Activated CD8-positive, alpha-beta memory T cell treated with anti-CD3 and anti-CD28 coated beads for 24 hours (primary cell): ENCODE results near the gene PDE4D.
"Not testable (repeated sequence)": the region's sequence is repeated elsewhere in the genome, so short reads cannot be mapped to it uniquely, and the experiment has no call there.

Experiments
- DNase-seq: peaks from one replicate; pipeline ENCODE4 v3.0.0-alpha.2; 2020

PDE4D gene

DNA sequence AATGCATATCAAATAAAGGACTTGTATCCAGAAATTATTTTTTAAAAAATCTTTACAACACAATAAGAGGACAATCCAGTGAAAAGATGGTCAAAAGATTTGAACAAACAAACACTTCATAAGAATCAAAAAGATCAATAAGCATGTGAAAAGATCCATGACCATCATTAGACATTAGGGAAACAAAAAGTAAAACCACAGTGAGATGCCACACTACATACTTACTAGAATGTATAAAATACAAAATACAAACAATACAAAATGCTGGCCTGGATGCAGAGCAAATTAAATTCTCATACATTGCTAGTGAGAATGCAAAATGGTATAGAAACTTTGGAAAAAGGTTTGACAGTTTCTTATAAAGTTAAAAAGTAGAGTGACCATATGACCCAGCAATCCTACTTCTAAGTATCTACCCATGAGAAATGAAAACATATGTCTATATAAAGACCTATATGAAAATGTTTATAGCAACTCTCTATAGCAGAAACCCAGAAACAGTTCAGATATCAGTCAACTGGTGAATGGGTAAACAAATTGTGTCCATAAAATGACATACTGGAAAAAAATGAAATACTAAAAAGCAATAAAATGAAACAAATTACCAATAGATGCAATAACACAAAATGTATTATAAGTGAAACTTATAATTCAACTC is 884.6 kb downstream of the PDE4D start:
- no peak for DNase-seq

DNA sequence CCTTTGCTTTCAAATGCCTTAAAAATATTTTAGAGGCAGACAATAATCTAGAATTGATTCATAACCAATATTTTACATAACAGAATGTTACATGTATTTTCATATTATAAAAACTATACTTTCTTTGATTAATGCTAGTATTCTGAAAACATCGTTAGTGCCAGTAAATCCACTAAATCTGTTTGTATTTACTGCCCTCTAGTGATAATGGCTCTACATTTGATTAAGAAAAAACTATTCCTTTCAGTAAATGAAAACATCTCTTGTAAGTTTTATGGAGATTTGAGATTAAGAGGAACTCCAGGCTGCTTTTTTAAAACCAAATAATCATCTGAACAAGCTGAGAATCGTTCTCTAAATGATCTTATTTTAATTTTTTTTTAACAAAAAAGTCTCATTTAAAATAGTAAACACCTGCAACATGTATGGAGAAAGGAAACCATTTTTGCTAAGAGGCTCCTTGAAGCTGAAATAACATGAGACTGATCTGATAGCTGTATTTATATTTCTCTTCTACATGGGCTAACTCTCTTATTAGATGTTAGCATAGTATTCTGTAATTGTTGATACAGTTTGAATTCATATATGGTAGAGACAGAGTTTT is 886.0 kb downstream of the PDE4D start:
- DNase-seq, result no peak

DNA sequence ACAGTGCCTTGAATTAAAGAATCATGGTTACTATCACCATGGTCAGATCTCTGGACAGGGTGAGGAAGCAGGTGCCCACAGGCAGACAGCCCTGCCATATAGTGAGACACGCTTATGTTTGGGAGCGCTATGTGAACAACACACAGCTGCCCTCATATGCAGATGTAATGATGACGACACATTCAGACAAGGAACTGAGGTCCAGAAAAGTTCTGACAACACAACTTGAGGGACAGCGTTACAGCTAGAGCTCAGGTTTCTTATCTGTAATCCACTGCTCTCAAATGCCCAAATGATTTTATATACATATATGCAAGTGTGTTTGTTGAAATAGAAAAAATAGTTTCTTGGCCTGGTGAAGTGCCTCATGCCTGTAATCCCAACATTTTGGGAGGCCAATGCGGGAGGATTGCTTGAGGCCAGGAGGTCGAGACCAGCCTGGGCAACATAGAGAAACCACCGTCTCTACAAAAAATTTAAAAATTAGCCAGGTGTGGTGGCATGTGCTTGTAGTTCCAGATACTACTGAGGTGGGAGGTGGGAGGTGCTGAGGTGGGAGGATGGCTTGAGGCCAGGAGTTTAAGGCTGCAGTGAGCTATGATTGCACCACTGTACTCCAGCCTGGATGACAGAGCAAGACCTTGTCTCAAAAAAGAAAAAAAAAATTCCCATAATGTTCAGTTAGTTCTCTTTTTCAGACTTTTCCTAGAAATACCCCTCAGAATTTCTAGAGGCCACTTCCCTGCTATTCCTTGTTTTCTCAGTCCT is 887.4 kb downstream of the PDE4D start:
- DNase-seq, result no peak

DNA sequence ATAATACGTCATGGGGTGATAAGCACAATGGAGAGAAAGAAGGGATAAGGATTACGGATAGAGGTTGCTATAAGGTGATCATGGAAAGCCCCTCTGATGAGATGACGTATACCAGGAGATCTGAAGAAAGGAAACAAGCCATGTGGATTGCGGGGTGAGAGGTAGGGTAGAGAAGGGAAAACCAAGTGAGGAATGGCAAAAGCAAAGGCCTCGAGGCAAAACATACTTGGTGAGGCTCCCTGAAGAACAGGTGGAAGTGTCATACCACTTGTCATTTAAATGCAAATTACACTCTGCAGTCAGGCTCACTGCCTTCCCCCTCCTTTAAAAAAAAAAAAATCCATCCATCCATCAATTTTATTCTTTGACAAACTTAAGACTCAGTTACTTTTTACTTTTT is 889.9 kb downstream of the PDE4D start:
- no peak for DNase-seq

DNA sequence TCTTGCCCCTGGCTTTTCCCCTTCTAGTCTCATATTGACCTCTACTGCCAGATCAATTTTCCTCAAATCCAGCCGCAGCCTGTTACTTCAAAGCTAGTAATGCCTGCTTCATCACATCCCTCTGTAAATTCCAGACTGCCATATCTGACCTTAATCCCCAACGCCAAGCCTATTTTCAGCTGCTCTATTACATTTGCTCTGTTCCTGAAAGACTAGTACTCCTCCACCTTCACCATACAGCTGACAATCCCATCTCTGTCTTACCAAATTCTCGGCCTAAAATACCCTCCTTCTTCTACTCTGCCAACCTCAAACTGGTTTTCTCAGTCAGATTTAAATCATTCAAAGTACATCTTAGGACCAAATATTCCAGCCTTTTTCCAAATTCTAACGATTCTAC is 890.4 kb downstream of the PDE4D start:
- DNase-seq, result no peak

DNA sequence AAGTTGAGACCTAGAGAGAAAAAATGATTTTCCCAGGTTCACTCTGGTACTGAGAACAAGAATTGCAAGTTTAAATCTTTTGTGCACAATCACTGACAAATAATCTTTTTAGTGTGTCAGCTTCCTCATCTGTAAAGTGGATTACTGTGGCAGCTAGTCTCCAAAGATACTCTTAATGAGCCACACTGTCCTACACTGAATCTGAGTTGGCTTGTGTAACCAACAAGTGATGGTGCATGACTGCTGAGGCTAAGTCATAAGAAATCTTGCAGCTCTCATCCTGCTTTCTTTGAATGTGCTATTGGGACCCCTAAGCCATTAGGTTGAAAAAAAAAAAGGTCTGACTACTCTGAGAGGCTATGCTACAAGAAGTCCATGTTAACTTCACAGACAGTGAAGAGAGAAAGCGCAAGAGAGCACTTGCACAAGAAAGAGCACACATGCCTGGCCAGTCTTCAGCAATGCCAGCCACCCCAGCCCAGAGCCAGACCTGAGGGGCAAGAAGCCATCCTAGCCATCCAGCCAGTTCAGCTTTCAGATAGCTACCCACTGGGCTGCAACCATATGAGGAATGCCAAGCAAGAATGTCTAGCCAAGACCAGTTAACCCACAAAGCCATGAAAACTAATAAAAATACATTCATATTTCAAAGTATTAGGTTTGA is 891.2 kb downstream of the PDE4D start:
- DNase-seq, result no peak

DNA sequence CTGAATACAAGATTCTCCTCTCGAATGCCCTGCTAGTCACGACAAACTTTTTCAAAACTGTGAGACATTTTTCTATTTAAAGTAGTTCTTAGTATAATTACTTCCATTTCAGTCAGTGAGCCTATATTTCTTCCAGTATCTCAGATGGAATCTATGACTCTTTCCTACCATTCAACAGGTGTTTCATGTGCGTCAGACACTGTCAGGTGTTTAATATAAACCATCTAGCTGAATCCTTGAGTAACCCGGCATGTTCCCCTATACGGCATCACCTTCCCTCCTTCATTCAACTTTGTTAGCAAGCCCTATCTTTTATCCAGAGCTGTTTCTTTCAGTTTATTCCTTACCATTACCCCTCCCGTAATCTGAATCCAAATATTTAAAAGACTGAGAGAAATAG is 891.8 kb downstream of the PDE4D start:
- DNase-seq, result no peak

DNA sequence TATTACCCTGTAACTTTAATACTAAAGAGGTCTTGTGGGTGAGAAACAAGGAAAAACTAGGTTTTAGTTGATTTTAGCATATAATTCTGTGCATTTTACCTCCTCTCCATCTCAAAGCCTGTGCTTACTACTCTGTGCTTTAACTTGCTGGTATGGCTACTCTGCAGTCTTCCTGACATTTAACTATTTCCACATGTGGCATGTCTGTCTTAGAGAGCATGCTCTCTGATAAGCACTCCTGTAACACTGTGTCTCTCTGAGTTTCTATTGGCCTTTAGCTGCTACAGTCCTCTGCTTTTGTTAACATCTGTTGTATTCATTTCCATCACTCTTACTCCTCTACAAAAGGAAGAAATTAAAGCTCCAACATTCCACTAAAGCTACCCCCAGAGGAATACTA is 892.4 kb downstream of the PDE4D start:
- DNase-seq, result no peak

DNA sequence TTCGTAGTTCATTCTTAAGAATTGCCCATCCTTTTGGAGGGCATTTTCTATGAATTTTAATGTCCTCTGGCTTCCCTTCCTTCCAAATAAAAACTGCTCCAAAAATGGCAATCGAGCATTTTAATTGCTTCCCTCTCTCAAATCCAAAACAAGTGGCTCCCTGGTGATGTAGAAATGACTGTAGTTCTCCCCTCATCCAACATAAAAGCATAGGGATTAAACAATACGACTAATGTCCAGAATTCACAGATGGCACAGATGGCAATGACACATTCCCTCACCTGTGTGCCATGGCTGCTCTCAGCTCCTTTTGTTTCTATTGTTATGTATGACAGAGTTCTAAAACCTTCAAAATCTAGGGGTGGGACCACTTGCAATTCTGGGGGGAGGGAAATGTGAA is 893.3 kb downstream of the PDE4D start:
- DNase-seq, result no peak

DNA sequence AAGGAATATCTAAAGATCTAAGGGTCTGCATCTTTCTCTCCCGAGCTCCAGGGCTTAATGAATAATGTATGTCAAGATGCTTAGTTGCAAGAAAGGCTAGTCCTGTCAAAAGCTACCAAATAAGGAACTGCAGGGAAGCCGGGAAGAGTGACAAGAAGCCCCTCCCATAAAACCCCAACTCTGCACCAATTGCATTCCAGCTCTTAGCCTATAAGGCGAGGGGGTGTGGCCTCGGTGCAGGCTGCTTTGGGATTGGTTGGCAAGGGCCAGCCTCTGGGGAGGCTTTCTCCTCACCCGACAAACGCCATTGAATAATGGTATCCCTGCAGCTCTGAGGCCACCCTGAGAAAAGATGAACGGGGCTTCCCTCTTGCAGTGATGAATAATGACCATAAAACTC is 893.7 kb downstream of the PDE4D start:
- no peak for DNase-seq

DNA sequence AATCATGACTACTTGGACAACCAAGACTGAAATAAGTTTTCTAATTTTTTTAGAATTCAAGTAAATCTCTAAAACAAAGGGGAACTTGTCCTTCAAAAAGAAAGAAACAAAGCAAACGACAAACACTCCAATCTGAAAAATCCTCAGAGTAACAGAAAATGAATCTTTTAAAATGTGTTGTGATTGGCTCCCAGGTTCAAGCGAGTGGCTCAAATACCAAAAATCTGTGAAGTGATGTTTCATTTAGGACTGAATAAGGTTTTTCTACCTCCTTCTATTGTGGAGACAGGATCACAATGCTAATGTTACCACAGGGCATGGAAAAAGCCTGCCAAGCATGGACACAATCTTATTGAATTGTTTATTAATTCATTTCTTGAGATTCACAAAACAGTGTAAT is 895.0 kb downstream of the PDE4D start:
- no peak for DNase-seq

DNA sequence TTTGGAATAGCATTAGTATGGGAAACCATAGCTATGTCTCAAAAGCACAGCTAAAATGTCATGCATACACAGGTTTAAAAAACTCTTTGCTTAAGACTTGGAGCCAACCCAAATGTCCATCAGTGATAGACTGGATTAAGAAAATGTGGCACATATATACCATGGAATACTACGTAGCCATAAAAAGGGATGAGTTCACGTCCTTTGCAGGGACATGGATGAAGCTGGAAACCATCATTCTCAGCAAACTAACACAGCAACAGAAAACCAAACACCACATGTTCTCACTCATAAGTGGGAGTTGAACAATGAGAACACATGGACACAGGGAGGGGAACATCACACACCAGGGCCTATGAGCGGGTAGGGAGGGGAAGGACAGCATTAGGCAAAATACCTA is 897.7 kb downstream of the PDE4D start:
- not testable (repeated sequence) for DNase-seq

DNA sequence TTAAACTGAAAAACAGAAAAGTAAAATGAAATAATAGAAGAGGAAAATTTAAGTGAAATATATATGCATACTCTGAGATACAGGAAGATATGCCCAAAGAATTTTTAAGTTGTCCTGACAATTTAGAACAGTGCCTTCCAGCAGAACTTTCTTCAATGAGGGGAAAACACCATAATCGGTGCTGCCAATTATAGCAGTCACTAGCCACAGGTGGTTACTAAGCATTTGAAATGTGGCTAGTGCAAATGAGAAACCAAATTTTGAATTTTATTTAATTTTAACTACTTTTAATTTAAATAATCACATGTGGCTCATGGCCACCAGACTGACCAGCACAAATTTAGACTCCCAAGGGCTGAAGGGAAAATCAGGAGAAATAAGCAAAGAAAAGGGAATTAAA is 900.1 kb downstream of the PDE4D start:
- DNase-seq, result no peak

DNA sequence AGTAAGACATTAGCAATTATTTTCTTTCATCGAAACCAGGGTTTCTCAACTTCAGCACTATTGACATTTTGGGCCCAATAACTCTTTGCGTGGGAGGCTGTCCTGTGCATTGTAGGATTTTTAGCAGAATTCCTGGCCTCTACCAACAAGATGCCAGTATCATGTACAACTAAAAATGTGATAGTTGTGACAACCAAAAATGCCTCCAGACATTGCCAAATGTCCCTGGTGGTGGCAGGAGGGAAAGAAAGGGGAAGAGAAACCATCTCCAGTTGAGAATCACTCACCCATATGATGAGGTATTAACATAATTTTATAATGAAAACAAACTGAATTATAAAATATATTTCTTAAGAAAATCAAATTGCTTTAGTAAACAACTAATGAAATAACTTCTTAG is 904.6 kb downstream of the PDE4D start:
- no peak for DNase-seq

DNA sequence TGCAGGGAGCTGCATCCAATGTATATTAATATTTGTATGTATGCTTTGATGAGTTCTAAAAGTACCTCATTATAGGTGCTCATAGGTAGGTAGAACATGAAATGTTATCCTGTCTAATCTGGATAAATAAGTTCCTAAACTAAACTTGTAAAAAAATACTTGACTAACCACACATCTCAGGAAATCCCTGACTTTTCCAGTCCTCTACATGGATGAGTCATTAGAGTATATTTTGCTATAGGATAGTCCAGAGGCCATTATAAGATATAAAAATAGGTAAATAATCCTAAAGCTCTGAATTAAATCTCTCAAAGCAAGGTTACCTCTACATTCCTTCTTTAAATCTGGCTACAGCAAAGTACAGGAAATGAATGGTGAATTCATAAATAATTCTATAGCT is 906.3 kb downstream of the PDE4D start:
- DNase-seq, result no peak

DNA sequence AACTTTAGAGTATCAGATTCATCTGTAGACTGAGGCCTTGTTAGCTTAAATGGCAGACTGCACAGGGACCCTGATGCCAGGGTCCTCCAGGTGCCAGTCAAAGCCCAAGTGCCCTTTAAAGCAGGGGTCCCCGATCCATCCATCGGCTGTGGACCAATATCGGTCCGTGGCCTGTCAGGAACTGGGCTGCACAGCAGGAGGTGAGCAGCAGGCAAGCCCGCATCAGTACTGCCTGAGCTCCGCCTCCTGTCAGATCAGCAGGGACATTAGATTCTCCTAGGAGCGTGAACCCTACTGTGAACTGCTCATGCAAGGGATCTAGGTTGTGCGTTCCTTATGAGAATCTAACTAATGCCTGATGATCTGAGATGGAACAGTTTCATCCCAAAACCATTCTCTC is 907.2 kb downstream of the PDE4D start:
- DNase-seq, result no peak

DNA sequence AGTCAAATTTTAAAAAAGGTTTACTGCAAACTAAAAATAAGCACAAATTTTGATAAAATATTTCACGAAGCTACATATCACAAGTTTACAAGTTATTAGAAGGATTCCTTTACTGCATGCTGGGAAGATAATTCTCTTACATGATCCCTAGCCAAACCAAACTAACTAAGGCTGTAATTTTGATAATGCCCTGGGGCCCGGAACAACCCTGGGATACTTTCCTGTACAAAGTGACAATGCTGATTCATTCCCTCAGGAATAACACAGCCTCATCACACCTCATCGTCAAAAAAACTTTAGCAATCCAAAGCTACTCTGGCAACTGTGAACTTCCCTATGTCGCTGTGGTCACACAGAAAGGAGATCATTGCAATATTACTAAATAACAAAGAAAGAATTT is 907.8 kb downstream of the PDE4D start:
- no peak for DNase-seq

DNA sequence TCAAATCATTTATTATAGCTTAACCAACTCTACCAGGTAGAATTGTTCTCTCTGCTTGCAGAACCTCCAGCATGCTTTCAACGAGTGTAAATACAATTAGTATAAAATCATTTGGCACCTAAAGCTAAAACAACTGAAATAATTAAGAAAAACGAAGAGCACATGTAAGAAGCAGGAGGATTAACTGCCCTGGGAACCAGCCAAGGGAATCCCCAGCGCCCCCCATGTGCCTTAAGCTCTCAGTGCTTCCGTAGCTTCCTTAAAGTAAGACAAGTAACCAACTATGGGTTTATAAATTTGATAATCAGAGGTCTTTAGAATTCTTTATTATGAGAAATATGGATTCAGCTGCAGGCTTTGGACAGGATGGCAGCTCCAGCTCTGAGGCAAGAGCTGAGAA is 908.2 kb downstream of the PDE4D start:
- no peak for DNase-seq

DNA sequence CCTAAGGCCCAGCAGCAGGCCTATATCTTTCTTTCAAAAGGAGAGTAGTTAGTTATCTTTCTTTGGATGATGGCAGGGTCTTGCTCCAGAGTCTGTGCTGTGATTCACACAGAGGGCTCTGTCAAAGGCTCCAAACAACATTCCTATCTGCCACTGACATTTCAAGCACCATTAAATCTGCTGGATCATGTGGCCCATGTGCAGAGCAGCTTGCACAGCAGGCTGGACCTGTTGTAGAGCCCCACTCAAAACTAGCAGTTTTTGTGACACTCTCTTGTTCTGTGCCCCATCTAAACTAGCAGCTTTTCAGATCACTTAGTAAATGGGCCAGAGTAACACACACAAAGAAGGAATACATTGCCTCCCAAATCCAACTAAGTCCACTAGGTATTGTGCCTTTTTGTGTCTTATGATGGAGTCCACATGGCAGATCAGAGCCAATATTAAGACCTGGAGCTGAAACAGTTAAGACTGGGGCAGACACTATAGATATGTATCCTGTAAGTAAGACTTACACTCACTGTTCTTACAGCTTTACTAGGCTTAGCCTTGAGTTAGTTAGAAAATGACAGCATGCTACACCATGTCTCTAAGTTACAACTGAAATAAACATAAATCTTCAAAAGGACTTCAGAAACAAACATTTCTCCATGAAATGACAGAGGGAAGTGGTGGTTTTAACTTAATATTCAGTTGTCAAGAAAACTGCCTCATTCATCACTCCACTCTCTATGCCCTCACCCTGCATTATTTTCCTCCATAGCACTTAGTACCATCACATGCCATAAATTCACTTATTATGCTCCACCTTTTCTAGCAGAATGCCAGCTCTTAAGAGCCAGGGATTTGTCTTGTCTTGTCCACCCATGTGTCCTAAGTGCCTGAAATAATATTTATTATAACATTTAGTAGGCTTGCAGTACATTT is 909.7 kb downstream of the PDE4D start:
- DNase-seq, result no peak

DNA sequence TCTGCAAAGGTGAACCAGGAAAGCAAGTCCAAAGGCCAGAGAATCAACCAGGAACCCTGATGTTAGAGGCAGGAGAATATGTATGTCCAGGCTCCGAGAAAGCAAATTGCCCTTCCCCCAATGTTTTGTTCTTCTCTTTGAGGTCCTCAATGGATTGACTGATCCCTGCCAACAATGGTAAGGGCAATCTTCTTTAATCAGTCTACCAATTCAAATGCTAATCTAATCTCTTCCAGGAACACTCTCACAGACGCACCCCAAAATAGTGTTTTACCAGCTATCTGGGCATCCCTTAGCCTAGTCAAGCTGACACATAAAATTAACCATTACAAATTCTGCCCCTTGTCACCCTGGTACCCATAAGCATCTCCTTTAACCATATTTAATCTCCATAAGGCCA is 912.6 kb downstream of the PDE4D start:
- no peak for DNase-seq

DNA sequence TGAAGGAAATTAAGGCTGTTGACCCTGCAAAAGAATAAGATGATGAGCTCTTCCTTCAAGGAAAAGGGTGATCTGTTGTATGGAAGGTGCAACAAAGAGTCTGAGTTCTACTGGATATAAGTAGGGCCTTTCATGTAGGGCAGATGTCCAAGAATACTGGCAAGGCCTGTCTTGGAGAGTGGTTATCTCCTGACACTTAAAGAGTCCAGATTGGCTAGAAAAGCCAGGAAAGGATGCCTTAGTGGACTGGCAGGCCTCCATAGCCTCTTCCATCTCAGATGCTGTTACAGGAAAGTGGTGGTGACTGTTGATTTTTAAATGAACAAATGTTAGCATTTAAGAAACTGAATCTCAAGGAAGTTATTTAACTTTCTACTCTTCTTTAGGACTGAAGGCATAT is 914.4 kb downstream of the PDE4D start:
- DNase-seq, result no peak

DNA sequence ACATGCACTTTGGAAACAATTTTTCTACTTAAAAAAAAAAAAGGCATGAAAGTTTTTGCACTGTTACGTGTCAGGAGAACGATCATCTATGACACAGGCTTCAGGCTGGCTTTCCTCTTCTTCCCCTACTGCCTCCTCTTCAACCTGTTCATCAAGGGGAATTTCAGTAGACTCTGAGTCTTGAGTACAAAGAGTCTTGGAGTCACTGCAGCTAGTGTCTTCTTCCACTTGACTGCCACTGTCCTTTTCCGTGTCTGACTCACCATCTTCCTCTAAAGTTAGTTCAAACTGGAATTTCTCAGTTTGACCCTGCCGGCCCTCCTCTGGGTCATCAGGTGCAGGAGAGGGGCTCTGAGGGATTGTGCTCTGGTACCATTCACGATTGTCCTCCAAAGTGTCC is 918.9 kb downstream of the PDE4D start:
- DNase-seq, result no peak

DNA sequence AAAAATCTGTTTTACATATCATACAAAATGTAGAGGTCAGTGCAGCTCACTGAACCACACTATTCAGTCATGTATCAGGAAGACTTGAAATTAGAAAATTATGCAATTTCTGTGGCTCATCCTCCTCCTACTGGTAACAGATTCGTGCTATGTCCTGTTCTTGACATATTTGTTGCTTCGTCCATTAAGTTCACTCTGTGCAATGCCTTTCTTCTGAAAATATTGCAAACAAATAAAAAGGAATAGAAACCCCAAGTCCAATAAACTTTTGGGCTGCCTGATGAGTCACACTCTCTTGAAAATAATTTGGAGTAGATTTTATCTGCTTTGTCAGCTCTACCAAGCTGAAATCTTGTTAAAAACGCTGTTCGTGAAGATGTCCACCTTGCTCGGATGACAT is 919.4 kb downstream of the PDE4D start:
- no peak for DNase-seq
